SK-N-SH (cell line): Measurements from ENCODE around the gene SLC20A1.

Experiments
- EP300 ChIP-seq, 2 experiments: IDR thresholded peaks; 2 replicates each; pipeline versions ENCODE4 v1.4.0 to v1.6.1; 2012; ENCODE audit warnings: borderline replicate concordance in 1 of 2, low read depth in 1 of 2, low read length in 1 of 2
- EZH2phosphoT487 ChIP-seq: fragments of 200-600 bp; sonication (generic); IDR thresholded peaks from 2 replicates; pipeline ENCODE4 v1.6.1; 2017; ENCODE audit warnings: low read depth, mixed run types, mild to moderate bottlenecking, antibody characterized with exemption, moderate library complexity, borderline replicate concordance
- FOSL2 ChIP-seq: IDR thresholded peaks from 2 replicates; pipeline ENCODE4 v1.4.0; 2012; ENCODE audit warnings: low read depth, mild to moderate bottlenecking, moderate library complexity, borderline replicate concordance
- JUND ChIP-seq: IDR thresholded peaks from 2 replicates; pipeline ENCODE4 v1.4.0; 2012
- MXI1 ChIP-seq: IDR thresholded peaks from 2 replicates; pipeline ENCODE4 v1.6.1; 2012; ENCODE audit warnings: mild to moderate bottlenecking, low read depth, low read length, improper control_type of control experiment
- NRF1 ChIP-seq: IDR thresholded peaks from 2 replicates; pipeline ENCODE4 v1.6.1; 2012; ENCODE audit warnings: low read depth, mild to moderate bottlenecking, low read length
- RAD21 ChIP-seq: IDR thresholded peaks from 2 replicates; pipeline ENCODE4 v1.6.1; 2012; ENCODE audit warnings: mild to moderate bottlenecking, low read length
- RFX5 ChIP-seq: IDR thresholded peaks from 2 replicates; pipeline ENCODE4 v1.6.1; 2012; ENCODE audit warnings: mild to moderate bottlenecking, improper control_type of control experiment, low read length
- YY1 ChIP-seq: IDR thresholded peaks from 2 replicates; pipeline ENCODE4 v1.4.0; 2012; ENCODE audit warnings: low read depth, mild to moderate bottlenecking
- TF ChIP-seq, protein P1 (sequence below): fragments of 200-600 bp; sonication (generic); IDR thresholded peaks from 2 replicates; pipeline ENCODE4 v1.6.1; 2017; ENCODE audit warnings: antibody characterized with exemption, mild to moderate bottlenecking, moderate library complexity
- TF ChIP-seq, protein P2 (sequence below): IDR thresholded peaks from 2 replicates; pipeline ENCODE4 v1.6.1; 2012; ENCODE audit warnings: mild to moderate bottlenecking, low read depth, low read length, moderate library complexity
- TF ChIP-seq, protein P3 (sequence below): fragments of 150-350 bp; IDR thresholded peaks from 2 replicates; pipeline ENCODE4 v1.6.1; 2017; ENCODE audit warnings: antibody characterized with exemption, low read length, low read depth, borderline replicate concordance

DNA sequence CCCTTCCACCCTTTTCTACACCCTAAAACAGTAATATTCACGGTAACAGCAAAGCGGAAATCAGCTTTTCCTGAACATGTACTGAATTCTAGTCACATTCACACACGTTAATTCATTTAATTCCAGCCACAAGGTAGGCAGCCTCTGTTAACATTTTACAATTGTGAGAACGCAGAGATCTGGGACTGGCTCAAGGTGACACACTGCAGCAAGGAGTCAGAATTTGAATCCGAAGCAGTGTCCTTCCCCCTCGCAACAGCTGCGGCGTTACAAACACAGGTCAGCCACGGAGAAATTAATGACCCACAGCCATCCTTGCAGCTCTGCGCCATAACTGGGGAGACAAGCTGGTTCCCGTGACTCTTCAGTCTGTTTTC, 818 bp upstream of the SLC20A1 start:
- TF ChIP-seq, protein P1, sequence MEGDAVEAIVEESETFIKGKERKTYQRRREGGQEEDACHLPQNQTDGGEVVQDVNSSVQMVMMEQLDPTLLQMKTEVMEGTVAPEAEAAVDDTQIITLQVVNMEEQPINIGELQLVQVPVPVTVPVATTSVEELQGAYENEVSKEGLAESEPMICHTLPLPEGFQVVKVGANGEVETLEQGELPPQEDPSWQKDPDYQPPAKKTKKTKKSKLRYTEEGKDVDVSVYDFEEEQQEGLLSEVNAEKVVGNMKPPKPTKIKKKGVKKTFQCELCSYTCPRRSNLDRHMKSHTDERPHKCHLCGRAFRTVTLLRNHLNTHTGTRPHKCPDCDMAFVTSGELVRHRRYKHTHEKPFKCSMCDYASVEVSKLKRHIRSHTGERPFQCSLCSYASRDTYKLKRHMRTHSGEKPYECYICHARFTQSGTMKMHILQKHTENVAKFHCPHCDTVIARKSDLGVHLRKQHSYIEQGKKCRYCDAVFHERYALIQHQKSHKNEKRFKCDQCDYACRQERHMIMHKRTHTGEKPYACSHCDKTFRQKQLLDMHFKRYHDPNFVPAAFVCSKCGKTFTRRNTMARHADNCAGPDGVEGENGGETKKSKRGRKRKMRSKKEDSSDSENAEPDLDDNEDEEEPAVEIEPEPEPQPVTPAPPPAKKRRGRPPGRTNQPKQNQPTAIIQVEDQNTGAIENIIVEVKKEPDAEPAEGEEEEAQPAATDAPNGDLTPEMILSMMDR, result no peak
- TF ChIP-seq, protein P2, sequence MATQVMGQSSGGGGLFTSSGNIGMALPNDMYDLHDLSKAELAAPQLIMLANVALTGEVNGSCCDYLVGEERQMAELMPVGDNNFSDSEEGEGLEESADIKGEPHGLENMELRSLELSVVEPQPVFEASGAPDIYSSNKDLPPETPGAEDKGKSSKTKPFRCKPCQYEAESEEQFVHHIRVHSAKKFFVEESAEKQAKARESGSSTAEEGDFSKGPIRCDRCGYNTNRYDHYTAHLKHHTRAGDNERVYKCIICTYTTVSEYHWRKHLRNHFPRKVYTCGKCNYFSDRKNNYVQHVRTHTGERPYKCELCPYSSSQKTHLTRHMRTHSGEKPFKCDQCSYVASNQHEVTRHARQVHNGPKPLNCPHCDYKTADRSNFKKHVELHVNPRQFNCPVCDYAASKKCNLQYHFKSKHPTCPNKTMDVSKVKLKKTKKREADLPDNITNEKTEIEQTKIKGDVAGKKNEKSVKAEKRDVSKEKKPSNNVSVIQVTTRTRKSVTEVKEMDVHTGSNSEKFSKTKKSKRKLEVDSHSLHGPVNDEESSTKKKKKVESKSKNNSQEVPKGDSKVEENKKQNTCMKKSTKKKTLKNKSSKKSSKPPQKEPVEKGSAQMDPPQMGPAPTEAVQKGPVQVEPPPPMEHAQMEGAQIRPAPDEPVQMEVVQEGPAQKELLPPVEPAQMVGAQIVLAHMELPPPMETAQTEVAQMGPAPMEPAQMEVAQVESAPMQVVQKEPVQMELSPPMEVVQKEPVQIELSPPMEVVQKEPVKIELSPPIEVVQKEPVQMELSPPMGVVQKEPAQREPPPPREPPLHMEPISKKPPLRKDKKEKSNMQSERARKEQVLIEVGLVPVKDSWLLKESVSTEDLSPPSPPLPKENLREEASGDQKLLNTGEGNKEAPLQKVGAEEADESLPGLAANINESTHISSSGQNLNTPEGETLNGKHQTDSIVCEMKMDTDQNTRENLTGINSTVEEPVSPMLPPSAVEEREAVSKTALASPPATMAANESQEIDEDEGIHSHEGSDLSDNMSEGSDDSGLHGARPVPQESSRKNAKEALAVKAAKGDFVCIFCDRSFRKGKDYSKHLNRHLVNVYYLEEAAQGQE, result no peak
- TF ChIP-seq YY1 (no peak), JUND (no peak), FOSL2 (no peak), RAD21 (no peak), RFX5 (no peak), MXI1 (no peak), EZH2phosphoT487 (no peak), EP300 (IDR thresholded peaks at IDR 0.05; ENCODE audit: borderline replicate concordance in 1 of 2, low read depth in 1 of 2, low read length in 1 of 2) (no peak), NRF1 (no peak)
- TF ChIP-seq, protein P3, sequence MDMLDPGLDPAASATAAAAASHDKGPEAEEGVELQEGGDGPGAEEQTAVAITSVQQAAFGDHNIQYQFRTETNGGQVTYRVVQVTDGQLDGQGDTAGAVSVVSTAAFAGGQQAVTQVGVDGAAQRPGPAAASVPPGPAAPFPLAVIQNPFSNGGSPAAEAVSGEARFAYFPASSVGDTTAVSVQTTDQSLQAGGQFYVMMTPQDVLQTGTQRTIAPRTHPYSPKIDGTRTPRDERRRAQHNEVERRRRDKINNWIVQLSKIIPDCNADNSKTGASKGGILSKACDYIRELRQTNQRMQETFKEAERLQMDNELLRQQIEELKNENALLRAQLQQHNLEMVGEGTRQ, result no peak; the same call in 1 of the 2 replicates
